ENCODE data around the gene WDFY4.
A peak's percentile ranks its signal among the peaks of the same experiment; 100 is the strongest.

WDFY4 gene

DNA sequence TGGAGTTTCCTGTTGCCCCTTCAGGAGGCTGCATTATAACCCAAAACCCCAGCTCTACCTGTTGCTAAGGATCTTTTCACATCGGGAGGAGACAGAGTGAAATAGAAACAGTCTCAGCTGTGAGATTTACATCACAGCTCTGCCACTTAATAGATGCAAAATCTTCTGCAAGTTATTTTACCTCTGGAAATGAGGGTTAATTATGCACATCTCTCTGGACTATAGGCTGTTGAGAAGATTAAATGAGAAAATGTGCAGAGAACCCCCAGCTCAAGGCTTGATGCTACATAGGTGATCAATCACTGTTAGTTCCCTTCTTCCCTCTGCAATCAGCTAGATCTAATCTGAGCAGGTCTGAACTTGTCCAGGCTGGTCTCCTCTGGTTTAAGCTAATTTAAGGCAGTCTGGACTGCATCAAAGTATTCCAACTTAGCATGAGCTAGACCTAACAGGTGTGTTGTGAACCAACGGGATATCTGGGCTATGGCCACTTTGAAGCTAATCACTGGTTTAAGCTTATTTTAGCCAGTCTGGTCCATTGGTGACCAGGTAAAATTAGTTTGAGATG, 263.9 kb downstream of the WDFY4 start:
- Mint-ChIP-seq H3K4me1 (ENCODE audit: low read depth) (no peaks in the 10 kb centered on the region), H3K4me3 (no peak overlapping the region), H3K27me3 (no peaks in the 10 kb centered on the region), H3K9me3 (no peaks in the 10 kb centered on the region), H3K36me3 (ENCODE audit: low read depth) (peaks cover 100% of the 10 kb centered on the region), H3K27ac (no peak overlapping the region)
- intact Hi-C loops (cut with micrococcal nuclease): no loop called here

DNA sequence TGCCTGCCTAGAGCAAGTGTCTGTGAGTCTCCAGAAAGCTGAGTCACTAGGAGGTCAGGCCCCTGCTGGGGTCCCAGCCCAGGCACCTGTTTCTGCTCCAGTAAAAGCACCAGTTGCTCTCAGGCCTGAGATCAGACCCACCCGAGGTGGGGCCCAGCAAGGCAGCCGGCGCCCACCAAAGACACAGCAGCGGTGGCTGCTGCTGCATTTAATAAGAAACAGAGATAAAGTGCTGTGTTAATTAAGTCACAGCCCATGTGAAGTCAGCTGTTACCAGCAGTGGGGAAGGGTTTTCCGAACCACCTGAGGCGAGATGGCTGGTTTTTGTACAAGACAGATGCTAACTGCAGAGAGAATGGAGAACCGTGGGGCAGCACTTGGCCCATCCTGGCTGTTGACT, 267.0 kb downstream of the WDFY4 start:
- no peak overlapping the region for H3K27ac Mint-ChIP-seq
- H3K36me3 Mint-ChIP-seq (ENCODE audit: low read depth): peaks cover 99% of the 10 kb centered on the region
- no peaks in the 10 kb centered on the region for H3K4me1 Mint-ChIP-seq (ENCODE audit: low read depth)
- no peak overlapping the region for H3K4me3 Mint-ChIP-seq
- H3K27me3 Mint-ChIP-seq: no peaks in the 10 kb centered on the region
- intact Hi-C loops (cut with micrococcal nuclease): no loop called here
- H3K9me3 Mint-ChIP-seq: no peaks in the 10 kb centered on the region

DNA sequence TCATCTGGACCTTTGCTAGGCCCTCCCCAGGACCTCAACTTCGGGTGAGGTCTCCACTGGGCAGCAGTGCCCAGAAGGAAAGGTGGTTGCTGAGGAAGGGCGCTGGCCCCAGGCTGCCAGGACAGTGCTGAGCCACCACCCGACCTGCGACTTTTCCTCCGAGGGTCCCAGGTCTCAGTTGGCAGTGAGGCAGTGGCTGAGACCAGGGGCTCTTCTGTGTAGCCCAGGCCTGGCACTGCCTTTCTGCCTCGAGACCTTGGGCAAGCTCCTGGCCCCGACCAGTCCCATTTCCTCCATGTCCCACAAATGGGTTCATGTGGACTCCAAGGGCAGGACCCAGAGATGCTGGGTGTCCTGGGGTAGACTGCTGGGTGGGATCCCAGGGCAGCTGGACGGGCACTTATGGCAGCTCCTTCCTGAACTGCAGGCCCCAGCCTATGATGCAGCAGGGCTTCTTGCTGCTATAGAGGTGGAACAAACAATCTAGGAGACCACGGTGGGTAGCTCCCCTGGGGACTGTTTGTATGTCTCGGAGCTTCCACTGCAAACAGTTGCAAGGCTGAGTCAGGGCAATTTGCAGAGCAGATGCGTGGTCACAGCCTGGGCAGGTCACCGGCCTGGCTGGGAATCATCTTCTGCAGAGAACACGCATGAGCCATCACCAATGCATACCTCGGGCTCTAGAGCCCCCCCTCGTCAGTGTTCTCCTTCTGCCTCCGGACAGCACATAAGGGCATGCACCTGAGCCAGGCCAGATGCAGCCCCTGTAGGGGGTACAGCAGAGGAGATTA, 272.9 kb downstream of the WDFY4 start:
- H3K36me3 Mint-ChIP-seq (ENCODE audit: low read depth): peaks cover 99% of the 10 kb centered on the region
- intact Hi-C loops (cut with micrococcal nuclease): no loop called here
- no peak overlapping the region for H3K4me3 Mint-ChIP-seq
- no peak overlapping the region for H3K27ac Mint-ChIP-seq
- no peaks in the 10 kb centered on the region for H3K9me3 Mint-ChIP-seq
- no peaks in the 10 kb centered on the region for H3K4me1 Mint-ChIP-seq (ENCODE audit: low read depth)
- H3K27me3 Mint-ChIP-seq: no peaks in the 10 kb centered on the region

DNA sequence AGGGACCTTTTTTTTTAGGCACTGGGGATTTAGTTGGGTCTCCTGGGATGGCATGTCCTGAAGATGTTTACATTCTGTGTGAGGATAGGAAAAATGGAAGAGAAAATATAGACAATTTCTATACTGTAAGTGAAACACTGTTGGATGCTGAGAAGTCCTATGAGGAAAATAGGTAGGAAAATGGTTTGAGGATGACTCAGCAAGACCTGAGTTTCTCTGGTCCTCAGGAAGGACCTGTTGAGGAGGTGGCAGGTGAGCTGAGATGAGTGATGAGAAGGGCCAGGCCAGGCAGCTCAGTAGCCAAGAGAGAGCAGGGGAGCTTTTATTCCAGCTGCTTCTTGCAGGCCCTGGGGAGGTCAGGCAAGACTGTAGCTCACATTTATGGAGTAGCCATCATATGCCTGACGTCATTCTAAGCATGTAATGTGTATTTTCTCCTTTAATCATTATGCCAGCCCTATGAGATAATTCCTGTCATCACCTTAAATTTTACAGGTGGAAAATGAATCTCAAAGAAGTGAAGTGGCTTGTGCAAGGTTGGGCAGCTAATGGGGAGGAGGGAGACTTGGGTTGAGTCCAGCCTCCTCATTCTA, 274.0 kb downstream of the WDFY4 start:
- Mint-ChIP-seq H3K27ac (no peak overlapping the region), H3K4me3 (no peak overlapping the region), H3K4me1 (ENCODE audit: low read depth) (no peaks in the 10 kb centered on the region), H3K36me3 (ENCODE audit: low read depth) (peaks cover 98% of the 10 kb centered on the region), H3K9me3 (no peaks in the 10 kb centered on the region), H3K27me3 (no peaks in the 10 kb centered on the region)
- intact Hi-C loops (cut with micrococcal nuclease): no loop called here

DNA sequence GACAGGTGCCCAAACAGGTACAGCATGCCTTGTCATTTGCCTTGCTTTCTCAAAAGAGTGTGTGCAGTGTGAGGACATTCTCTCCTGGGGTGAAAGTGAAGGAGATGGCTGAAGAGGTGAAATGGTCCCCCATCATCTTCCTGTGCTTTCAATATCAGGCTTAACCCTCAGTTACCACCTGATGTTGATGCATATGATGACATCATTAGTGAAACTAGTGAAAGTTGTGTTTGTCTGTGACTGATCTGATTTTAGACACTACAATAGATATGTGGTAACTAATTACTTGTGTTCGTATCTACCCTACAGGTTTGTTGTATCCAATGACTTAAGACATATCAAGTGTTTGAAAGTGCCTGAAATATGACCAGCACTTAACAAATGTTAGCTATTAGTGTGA, 279.4 kb downstream of the WDFY4 start:
- no peaks in the 10 kb centered on the region for H3K9me3 Mint-ChIP-seq
- no peaks in the 10 kb centered on the region for H3K27me3 Mint-ChIP-seq
- H3K4me3 Mint-ChIP-seq: no peak overlapping the region
- no peak overlapping the region for H3K27ac Mint-ChIP-seq
- H3K4me1 Mint-ChIP-seq (ENCODE audit: low read depth): no peaks in the 10 kb centered on the region
- H3K36me3 Mint-ChIP-seq (ENCODE audit: low read depth): peaks cover 99% of the 10 kb centered on the region
- intact Hi-C loops (cut with micrococcal nuclease): no loop called here

DNA sequence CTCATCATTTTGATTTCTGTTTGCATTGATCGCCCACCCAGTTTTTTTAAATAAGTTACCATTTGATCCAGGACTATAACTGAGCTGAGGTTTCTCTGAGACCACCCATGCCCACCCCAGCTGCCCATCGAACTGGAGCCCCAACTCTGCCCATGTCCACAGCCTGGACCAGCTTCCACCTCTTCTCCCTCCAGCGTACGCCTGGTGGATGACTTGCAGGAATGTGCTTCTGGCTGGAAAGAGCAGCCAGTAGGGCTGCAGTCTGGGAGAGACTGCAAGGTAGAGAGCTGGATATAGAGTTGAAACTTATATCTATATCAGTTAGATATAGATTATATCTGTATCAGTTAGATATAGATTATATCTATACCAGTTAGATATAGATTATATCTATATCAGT, 280.8 kb downstream of the WDFY4 start:
- H3K36me3 Mint-ChIP-seq (ENCODE audit: low read depth): peaks cover 99% of the 10 kb centered on the region
- H3K27me3 Mint-ChIP-seq: no peaks in the 10 kb centered on the region
- no peaks in the 10 kb centered on the region for H3K4me1 Mint-ChIP-seq (ENCODE audit: low read depth)
- H3K27ac Mint-ChIP-seq: no peak overlapping the region
- no peak overlapping the region for H3K4me3 Mint-ChIP-seq
- intact Hi-C loops (cut with micrococcal nuclease): no loop called here
- H3K9me3 Mint-ChIP-seq: no peaks in the 10 kb centered on the region

DNA sequence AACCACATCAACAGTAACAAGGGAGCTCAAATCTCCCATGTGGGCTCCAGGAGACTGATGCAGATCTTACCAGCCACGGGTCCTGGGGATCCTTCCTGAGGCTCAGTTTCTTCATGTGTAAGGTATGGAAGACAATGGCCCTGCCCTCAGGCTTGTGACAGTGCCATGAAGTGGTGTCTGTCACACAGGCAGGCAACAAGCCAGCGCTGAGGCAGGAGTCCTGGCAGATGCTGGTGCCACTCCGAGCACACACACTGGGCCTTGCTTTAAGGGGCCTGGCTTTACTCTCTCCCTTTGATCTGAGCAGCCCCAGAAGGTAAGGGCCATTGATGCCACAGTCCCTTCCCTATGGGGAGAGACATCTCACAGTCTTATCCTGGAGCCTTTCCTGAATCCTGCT, 283.4 kb downstream of the WDFY4 start:
- intact Hi-C loops (cut with micrococcal nuclease): no loop called here
- Mint-ChIP-seq H3K27ac (peak overlapping the region; percentile 47), H3K27me3 (no peaks in the 10 kb centered on the region), H3K4me1 (ENCODE audit: low read depth) (no peaks in the 10 kb centered on the region), H3K36me3 (ENCODE audit: low read depth) (peaks cover 100% of the 10 kb centered on the region), H3K9me3 (no peaks in the 10 kb centered on the region), H3K4me3 (no peak overlapping the region)

DNA sequence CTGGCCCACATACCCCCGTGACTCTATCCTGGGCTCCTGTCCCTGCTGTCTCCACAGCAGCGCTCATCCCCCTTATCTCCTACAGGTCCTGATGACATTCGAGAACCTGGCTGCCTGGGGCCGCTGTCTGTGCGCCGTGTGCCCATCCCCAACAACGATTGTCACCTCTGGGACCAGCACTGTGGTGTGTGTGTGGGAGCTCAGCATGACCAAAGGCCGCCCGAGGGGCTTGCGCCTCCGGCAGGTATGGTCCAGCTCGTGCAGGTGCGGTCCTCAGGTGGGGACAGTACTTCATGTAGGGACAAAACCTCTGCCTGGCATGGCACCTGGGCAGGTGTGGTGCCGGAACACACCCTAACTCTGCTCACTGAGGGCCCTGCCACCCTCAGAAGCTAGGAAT, 285.4 kb downstream of the WDFY4 start:
- H3K9me3 Mint-ChIP-seq: no peaks in the 10 kb centered on the region
- no peak overlapping the region for H3K27ac Mint-ChIP-seq
- H3K4me1 Mint-ChIP-seq (ENCODE audit: low read depth): no peaks in the 10 kb centered on the region
- H3K36me3 Mint-ChIP-seq (ENCODE audit: low read depth): peaks cover 100% of the 10 kb centered on the region
- intact Hi-C loops (cut with micrococcal nuclease): no loop called here
- H3K4me3 Mint-ChIP-seq: no peak overlapping the region
- no peaks in the 10 kb centered on the region for H3K27me3 Mint-ChIP-seq

DNA sequence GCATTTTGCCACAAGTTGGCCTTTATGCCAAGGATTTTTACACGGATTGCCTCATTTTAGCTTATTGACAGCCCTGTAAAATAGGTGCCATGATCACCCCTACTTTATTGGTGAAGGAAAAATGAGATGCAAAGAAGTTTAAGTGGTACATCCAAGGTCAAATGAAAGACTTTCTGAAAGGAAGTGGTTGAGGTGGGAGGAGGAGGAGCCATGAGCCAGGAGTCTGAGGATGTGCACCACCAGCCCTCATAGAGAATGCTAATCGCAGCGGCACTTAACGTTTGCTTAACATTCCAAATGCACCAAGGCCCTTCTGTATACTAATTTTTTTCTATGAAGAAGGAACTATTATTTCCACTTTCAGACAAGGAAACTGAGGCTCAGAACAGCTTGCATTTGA, 286.0 kb downstream of the WDFY4 start:
- Mint-ChIP-seq H3K4me3 (no peak overlapping the region), H3K27me3 (no peaks in the 10 kb centered on the region), H3K9me3 (no peaks in the 10 kb centered on the region), H3K4me1 (ENCODE audit: low read depth) (no peaks in the 10 kb centered on the region), H3K27ac (no peak overlapping the region), H3K36me3 (ENCODE audit: low read depth) (peaks cover 100% of the 10 kb centered on the region)
- intact Hi-C loops (cut with micrococcal nuclease): no loop called here

DNA sequence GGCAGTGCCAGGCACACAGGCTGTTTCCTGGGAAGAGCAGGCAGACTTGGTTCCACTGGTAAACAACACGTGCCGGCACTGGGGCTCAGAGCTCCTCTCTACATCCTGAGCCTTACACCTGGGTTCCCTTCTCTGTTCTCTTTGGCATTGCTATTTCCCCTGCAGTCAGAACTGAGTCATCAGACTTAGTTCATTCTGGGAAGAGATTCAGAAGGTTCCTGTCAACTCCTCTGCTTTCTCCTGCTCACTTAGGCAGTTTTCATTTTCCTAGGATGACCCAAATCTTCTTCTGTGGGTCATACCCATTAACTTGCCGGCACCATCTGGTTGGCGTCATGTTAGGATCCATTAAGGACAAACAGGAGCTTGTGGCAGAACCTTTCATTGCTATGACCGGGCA, 288.4 kb downstream of the WDFY4 start:
- H3K4me3 Mint-ChIP-seq: no peak overlapping the region
- no peak overlapping the region for H3K27ac Mint-ChIP-seq
- intact Hi-C loops (cut with micrococcal nuclease): no loop called here
- H3K27me3 Mint-ChIP-seq: no peaks in the 10 kb centered on the region
- peaks cover 100% of the 10 kb centered on the region for H3K36me3 Mint-ChIP-seq (ENCODE audit: low read depth)
- H3K9me3 Mint-ChIP-seq: no peaks in the 10 kb centered on the region
- no peaks in the 10 kb centered on the region for H3K4me1 Mint-ChIP-seq (ENCODE audit: low read depth)

DNA sequence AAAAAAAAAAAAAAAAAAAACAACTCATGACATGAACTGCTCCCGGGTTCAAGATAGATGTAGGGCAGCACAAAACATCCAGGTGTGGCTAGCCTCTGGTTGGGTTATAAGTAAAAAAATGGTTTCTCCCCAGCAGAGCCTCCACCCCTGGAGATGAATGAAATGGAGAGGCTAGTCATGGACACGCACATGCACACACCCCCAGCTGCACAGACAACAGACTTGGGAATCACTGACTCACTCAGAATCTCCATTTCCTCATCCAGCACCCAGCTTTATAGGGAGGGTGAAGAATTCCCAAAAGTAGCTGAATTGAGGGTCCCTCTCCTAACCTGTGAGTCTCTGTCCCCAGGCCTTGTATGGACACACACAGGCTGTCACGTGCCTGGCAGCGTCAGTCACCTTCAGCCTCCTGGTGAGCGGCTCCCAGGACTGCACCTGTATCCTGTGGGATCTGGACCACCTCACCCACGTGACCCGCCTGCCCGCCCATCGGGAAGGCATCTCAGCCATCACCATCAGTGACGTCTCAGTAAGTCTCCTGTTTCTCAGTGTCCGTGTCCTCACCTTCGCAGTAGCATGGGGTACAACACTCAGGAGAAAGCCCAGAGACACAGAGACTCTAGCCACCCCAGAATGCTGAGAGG, 290.0 kb downstream of the WDFY4 start:
- Mint-ChIP-seq H3K36me3 (ENCODE audit: low read depth) (peaks cover 100% of the 10 kb centered on the region), H3K27me3 (no peaks in the 10 kb centered on the region), H3K27ac (no peak overlapping the region), H3K9me3 (no peaks in the 10 kb centered on the region), H3K4me3 (no peak overlapping the region), H3K4me1 (ENCODE audit: low read depth) (no peaks in the 10 kb centered on the region)
- intact Hi-C loops (cut with micrococcal nuclease): no loop called here

DNA sequence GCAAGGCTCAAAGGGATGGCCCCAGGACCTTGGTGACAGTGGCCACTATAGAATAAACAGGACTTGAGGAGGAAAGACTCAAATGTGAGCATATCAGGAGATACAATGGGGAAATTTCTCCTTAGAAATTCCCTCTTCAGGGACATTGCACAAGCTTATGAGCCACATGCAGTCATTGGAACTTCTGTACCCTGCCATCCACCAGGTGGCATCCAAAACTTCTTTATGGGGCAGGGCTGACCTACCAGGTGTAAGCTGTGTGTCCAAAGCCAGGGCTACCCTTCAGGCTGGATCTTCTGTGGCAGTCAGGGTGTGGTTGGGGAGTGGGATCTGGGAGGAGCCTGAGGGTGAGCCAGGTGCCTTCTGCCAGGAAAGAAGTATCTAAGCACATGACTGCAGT, 291.5 kb downstream of the WDFY4 start:
- Mint-ChIP-seq H3K27me3 (no peaks in the 10 kb centered on the region), H3K27ac (no peak overlapping the region), H3K9me3 (no peaks in the 10 kb centered on the region), H3K4me1 (ENCODE audit: low read depth) (no peaks in the 10 kb centered on the region), H3K36me3 (ENCODE audit: low read depth) (peaks cover 100% of the 10 kb centered on the region), H3K4me3 (no peak overlapping the region)
- intact Hi-C loops (cut with micrococcal nuclease): no loop called here

DNA sequence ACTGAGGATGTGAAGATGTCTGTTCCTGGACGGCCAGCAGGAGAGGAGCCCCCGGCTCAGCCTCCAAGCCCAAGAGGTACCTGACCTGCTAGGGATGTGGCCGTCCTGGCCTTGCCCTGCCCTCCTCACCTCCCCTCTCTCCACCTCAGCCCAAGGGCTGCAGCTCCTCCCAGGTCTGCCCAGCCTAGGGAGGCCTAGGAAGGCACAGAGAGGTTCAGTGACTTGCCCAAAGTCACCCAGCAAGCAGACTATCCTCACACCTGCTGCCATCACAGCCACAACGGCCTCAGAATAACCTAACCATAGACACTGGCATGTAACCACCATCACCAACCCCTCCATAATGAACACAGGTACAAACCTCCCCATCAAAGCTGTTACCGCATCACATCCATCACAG, 293.6 kb downstream of the WDFY4 start:
- peaks cover 100% of the 10 kb centered on the region for H3K36me3 Mint-ChIP-seq (ENCODE audit: low read depth)
- H3K27me3 Mint-ChIP-seq: no peaks in the 10 kb centered on the region
- H3K4me3 Mint-ChIP-seq: no peak overlapping the region
- no peaks in the 10 kb centered on the region for H3K4me1 Mint-ChIP-seq (ENCODE audit: low read depth)
- intact Hi-C loops (cut with micrococcal nuclease): no loop called here
- no peak overlapping the region for H3K27ac Mint-ChIP-seq
- no peaks in the 10 kb centered on the region for H3K9me3 Mint-ChIP-seq

DNA sequence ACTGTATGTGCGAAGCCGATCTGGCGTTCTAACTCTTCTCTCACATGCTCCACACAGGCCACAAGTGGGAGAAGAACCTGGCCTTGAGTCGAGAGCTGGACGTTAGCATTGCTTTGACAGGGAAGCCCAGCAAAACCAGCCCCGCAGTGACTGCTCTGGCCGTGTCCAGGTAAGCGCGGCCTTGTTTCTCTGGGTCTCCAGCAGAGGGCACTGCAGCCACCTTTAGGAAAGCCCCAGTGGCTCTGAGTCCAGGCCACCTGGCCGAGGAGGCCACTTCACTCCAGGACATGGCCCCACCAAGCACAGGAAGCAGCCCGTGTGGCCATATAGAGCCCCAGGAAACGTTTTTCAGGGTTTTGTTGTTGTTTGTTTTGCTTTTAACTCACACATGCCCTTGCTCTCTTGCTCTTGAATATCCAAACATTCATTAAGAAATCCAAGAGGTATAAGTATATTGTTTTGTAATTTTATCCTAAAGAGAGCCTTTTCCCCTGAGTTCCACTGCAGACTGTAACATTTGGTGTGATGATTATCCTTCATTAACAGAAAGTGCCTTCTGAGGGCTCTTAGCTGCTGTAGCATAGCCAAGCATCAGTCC, 296.7 kb downstream of the WDFY4 start:
- Mint-ChIP-seq H3K4me1 (ENCODE audit: low read depth) (no peaks in the 10 kb centered on the region), H3K27ac (no peak overlapping the region), H3K9me3 (no peaks in the 10 kb centered on the region), H3K36me3 (ENCODE audit: low read depth) (peaks cover 95% of the 10 kb centered on the region), H3K27me3 (no peaks in the 10 kb centered on the region), H3K4me3 (no peak overlapping the region)
- intact Hi-C loops (cut with micrococcal nuclease): loop anchor here (5.0 to 10.0 kb wide), 3 partner anchors 183 to 531 kb away; no protein-coding TSS in a partner anchor
